GM12878 (cell line): ENCODE data around the gene RFT1. TPM values are rescaled to one million over a fixed set of nuclear protein-coding genes. Genes with fewer than 3 reads are reported as not detected.

Source experiments
- ATAC-seq: fragments of 200-7000 bp; cut with Tn5 transposase; 3 replicates; pipeline ENCODE4 v1.9.1; 2020; ENCODE audit warnings: mild to moderate bottlenecking, moderate library complexity
- BruUV-seq: library from RNA; stranded (reverse); fragments of 400-500 nt; replicated peaks from 2 replicates; lab custom pipeline; 2021; lab: Mats Ljungman, UMichigan
- CTCF ChIA-PET: fragments of 300-600 bp; sonication (Branson Sonifier 250); formaldehyde crosslinking; extraction: SDS; loops from one replicate; lab custom pipeline; 2021; ENCODE audit warnings: inconsistent platforms; lab: Yijun Ruan, JAX
- POLR2A ChIA-PET: fragments of 350-600 bp; formaldehyde crosslinking; extraction: SDS; loops from one replicate; lab custom pipeline; 2021; ENCODE audit warnings: inconsistent platforms; lab: Charles Lee
- RAD21 ChIA-PET: fragments of 300-600 bp; sonication (Branson Sonifier 250); formaldehyde crosslinking; loops from one replicate; lab custom pipeline; 2023; ENCODE audit warnings: antibody characterized with exemption; ENCODE audit not compliant: unreplicated experiment; lab: Charles Lee
- SMC1A ChIA-PET: fragments of 300-600 bp; sonication (Branson Sonifier 250); formaldehyde crosslinking; loops from one replicate; lab custom pipeline; 2023; ENCODE audit not compliant: unreplicated experiment, uncharacterized antibody; lab: Charles Lee
- DNase-seq: peaks from one replicate; pipeline ENCODE4 v3.0.0-alpha.2; 2011; ENCODE audit warnings: low read depth, low spot score
- FAIRE-seq: peaks from 3 replicates; lab custom pipeline; 2011; peaks lifted over from hg19 to GRCh38; lab: Jason Lieb, UNC
- H2AFZ ChIP-seq: 2 replicates; pipeline ENCODE4 v1.6.0; 2011; ENCODE audit warnings: low read depth, low read length, control low read depth; ENCODE audit not compliant: control insufficient read depth
- H3K27ac ChIP-seq: 2 replicates; pipeline ENCODE4 v1.5.1; 2011; ENCODE audit warnings: control low read depth; ENCODE audit not compliant: control insufficient read depth, insufficient read depth
- H3K27me3 ChIP-seq, 2 experiments: replicated peaks in 1 of 2; 2 replicates each; pipeline versions ENCODE4 v1.6.0 to v1.6.1; 2011; ENCODE audit warnings: low read length in 1 of 2; ENCODE audit not compliant: control insufficient read depth in 2 of 2, insufficient read depth in 2 of 2
- H3K36me3 ChIP-seq, 2 experiments: 2 replicates each; pipeline ENCODE4 v1.5.1; 2011; ENCODE audit warnings: low read length in 1 of 2; ENCODE audit not compliant: control insufficient read depth in 2 of 2, insufficient read depth in 2 of 2
- H3K4me1 ChIP-seq: 2 replicates; pipeline ENCODE4 v1.6.1; 2011; ENCODE audit warnings: mild to moderate bottlenecking, low read length, moderate library complexity, mixed read lengths; ENCODE audit not compliant: control insufficient read depth, insufficient read depth
- H3K4me2 ChIP-seq: 2 replicates; pipeline ENCODE4 v1.6.0; 2011; ENCODE audit warnings: control low read depth; ENCODE audit not compliant: control insufficient read depth, insufficient read depth
- H3K4me3 ChIP-seq: fragments of 200-600 bp; sonication (generic); 2 replicates; pipeline ENCODE4 v1.5.1; 2016
- H3K79me2 ChIP-seq: 2 replicates; pipeline ENCODE4 v1.6.0; 2011; ENCODE audit warnings: low read length; ENCODE audit not compliant: control insufficient read depth, insufficient read depth
- H3K9ac ChIP-seq: 2 replicates; pipeline ENCODE4 v1.8.0; 2011; ENCODE audit warnings: low read length, control low read depth, mixed read lengths; ENCODE audit not compliant: control insufficient read depth, insufficient read depth
- H3K9me3 ChIP-seq: replicated peaks from 3 replicates; pipeline ENCODE4 v1.5.1; 2011; ENCODE audit warnings: mild to moderate bottlenecking, low read length; ENCODE audit not compliant: control insufficient read depth, insufficient read depth
- H4K20me1 ChIP-seq: 2 replicates; pipeline ENCODE4 v1.6.0; 2011; ENCODE audit not compliant: control insufficient read depth, insufficient read depth
- BHLHE40 ChIP-seq, 2 experiments: fragments of 450-650 bp in 1 of 2; IDR thresholded peaks; 2 replicates each; pipeline ENCODE4 v1.6.1; 2011 to 2017; ENCODE audit warnings: low read depth in 2 of 2, borderline replicate concordance in 1 of 2, improper control_type of control experiment in 1 of 2, low read length in 1 of 2, mild to moderate bottlenecking in 1 of 2
- MEF2B ChIP-seq: fragments of 450-650 bp; IDR thresholded peaks from 2 replicates; pipeline ENCODE4 v1.6.1; 2018; ENCODE audit warnings: mild to moderate bottlenecking, moderate library complexity; ENCODE audit not compliant: partially characterized antibody, poor library complexity, severe bottlenecking
- RAD51 ChIP-seq: fragments of 450-650 bp; IDR thresholded peaks from 2 replicates; pipeline ENCODE4 v1.6.1; 2016; ENCODE audit warnings: moderate library complexity, mild to moderate bottlenecking, inconsistent platforms
- SREBF2 ChIP-seq: IDR thresholded peaks from 2 replicates; pipeline ENCODE4 v1.6.1; 2012; ENCODE audit warnings: mild to moderate bottlenecking, low read length
- ZNF24 ChIP-seq: fragments of 450-650 bp; IDR thresholded peaks from 2 replicates; pipeline ENCODE4 v1.6.1; 2017; ENCODE audit warnings: antibody characterized with exemption, mild to moderate bottlenecking
- ZSCAN29 ChIP-seq: fragments of 450-650 bp; IDR thresholded peaks from 2 replicates; pipeline ENCODE4 v1.6.1; 2017; ENCODE audit warnings: mild to moderate bottlenecking, moderate library complexity
- ZZZ3 ChIP-seq: IDR thresholded peaks from 2 replicates; pipeline ENCODE4 v1.6.1; 2011; ENCODE audit warnings: low read depth; ENCODE audit not compliant: control insufficient read depth, insufficient read length
- WGBS: methylation state at CpG from one replicate; pipeline ENCODE4 v1.1.6; 2016; ENCODE audit warnings: low lambda C conversion rate; ENCODE audit not compliant: insufficient replicate concordance, insufficient coverage; ENCODE audit errors: missing lambda C conversion rate; 5-methylcytosine and 5-hydroxymethylcytosine counted together
- in situ Hi-C: fragments of 300-500 bp; cut with MboI; formaldehyde crosslinking; loops from 9 replicates; pipeline ENCODE4 v1.14.3; 2018; ENCODE audit warnings: mixed read lengths
- intact Hi-C: fragments of 100-400 bp; cut with micrococcal nuclease; formaldehyde crosslinking; loops from one replicate; pipeline ENCODE4 v1.14.2; 2022; ENCODE audit not compliant: unreplicated experiment
- polyA plus RNA-seq, 11 experiments: library from polyadenylated mRNA; depleted of rRNA in 4 of 11; unstranded in 6 of 11; stranded (reverse) in 5 of 11; fragments of >200 nt; fragmentation: Nextera tagmentation in 4 of 11; fragmentation: Illumina TruSeq in 1 of 11; extraction: Ambion mirVana in 4 of 11; extraction: Trizol in 1 of 11; gene quantifications; 1 replicate in 1 of 11; 2 replicates in 10 of 11; pipeline versions ENCODE4 v1.2.1 to v1.2.3, GENCODE V29; 2011 to 2016; ENCODE audit warnings: inconsistent platforms in 2 of 11, missing spikeins in 2 of 11, low read depth in 1 of 11
- total RNA-seq, 4 experiments: library from RNA; depleted of rRNA in 3 of 4; stranded (reverse); fragments of >200 nt in 3 of 4; fragmentation: Illumina TruSeq in 1 of 4; extraction: Trizol in 1 of 4; gene quantifications; 2 replicates each; pipeline versions ENCODE4 v1.2.1 to v1.2.3, GENCODE V29; 2013 to 2021
- TF ChIP-seq, protein P1 (sequence below): IDR thresholded peaks from 2 replicates; pipeline ENCODE4 v1.6.1; 2011; ENCODE audit warnings: borderline replicate concordance, low read depth, mild to moderate bottlenecking, moderate library complexity, low read length; ENCODE audit not compliant: insufficient read depth, poor library complexity, severe bottlenecking

The RFT1 gene
- total and polyA plus RNA-seq, 10 of the 15 experiments (the other 5 are each of a cell fraction or from before 2014, with no cell fraction given) = 16.6 to 75.1 (median 34.5) TPM

DNA sequence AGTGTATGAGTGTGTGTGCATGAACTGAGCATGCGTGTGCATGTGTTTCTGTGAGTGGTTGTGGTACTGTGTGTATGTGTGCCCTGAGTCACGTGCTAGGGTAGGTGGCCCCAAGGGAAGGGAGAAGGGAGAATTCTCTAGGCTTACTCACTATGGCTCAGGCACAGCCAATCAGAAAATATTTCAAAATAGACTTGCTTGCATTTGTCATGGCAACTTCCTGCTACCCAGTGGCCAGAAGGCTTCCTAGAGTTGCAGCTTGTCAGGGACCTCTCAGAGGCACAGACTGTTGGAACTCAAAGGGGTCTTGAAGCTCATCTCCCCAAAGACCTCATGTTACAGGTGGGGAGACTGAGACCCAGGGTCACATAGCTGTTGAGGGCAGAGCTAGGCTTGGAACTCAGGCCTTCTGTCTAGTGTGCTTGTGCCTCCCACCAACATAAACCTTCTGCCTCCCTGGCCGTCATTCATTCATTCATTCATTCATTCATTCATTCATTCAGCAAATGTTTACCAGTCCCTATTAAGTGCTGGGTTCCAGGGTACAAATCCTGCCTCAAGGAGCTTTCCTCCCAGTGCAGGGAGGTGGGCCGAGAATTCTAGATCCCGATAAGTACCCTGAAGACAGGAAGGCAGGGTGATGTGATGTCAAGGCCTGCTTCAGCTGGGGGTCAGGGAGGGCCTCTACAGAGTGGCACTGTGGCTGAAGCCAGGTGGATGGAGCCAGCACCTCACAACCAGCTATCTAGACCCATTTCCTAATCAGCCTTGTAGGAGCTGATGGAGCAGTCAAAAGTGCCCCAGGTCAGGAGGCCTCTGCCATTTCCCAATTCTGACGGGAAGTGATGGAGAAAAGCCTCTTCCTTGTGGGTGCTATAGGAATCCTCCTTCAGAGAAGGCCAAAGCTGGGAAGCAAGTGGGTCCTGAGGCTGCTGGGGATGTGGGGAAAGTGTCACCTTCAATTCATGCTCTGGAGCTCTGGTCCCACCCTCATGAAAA lies 10.9 kb upstream of the RFT1 start:
- H3K4me1 ChIP-seq = peaks cover 13% of the 10 kb centered on the region
- in situ Hi-C loops (no loop called here), intact Hi-C loops (no loop called here)
- CTCF ChIA-PET = interaction anchor here (1.0 to 6.6 kb wide), 8 partner anchors 9 to 55 kb away, joined by 3 to 63 read pairs (median 6); partner anchors contain the start of gene PRKCD
- SMC1A ChIA-PET = interaction anchor here (0.6 to 8.6 kb wide), 9 partner anchors 7 to 58 kb away, joined by 3 to 65 read pairs (median 3); no protein-coding TSS in a partner anchor
- ATAC-seq (peak; percentile 43), FAIRE-seq (no peak), DNase-seq (no peak)
- H3K79me2 ChIP-seq = no peaks in the 10 kb centered on the region
- H3K27ac ChIP-seq = no peak overlapping the region
- H3K4me3 ChIP-seq = no peak overlapping the region
- no TSS peak for BruUV-seq
- H3K4me2 ChIP-seq = no peak overlapping the region
- H3K36me3 ChIP-seq = no peaks in the 10 kb centered on the region
- POLR2A ChIA-PET = interaction anchor here (0.7 to 3.2 kb wide), 6 partner anchors 9 to 55 kb away, joined by 3 to 10 read pairs (median 6); partner anchors contain the start of gene PRKCD
- RAD21 ChIA-PET = interaction anchor here (0.6 to 1.8 kb wide), 7 partner anchors 18 to 52 kb away, joined by 3 to 6 read pairs (median 3); no protein-coding TSS in a partner anchor
- H3K9me3 ChIP-seq = no peaks in the 10 kb centered on the region
- H2AFZ ChIP-seq = no peak overlapping the region
- no peaks in the 10 kb centered on the region for H4K20me1 ChIP-seq
- 53% methylated on average over 6 of the region's 6 CpGs for WGBS
- H3K27me3 ChIP-seq = no peaks in the 10 kb centered on the region
- no peak overlapping the region for H3K9ac ChIP-seq
- peak; percentile 71 to 85 for TF ChIP-seq BHLHE40 (IDR thresholded peaks at IDR 0.05; ENCODE audit: borderline replicate concordance in 1 of 2, low read depth in 2 of 2, low read length in 1 of 2)
- TF ChIP-seq RAD51 = peak; percentile 74; the same call in 1 of the 2 replicates
- TF ChIP-seq ZNF24 = peak; percentile 97
- TF ChIP-seq ZSCAN29 = no peak
- no peak for TF ChIP-seq ZZZ3
- TF ChIP-seq, protein P1, sequence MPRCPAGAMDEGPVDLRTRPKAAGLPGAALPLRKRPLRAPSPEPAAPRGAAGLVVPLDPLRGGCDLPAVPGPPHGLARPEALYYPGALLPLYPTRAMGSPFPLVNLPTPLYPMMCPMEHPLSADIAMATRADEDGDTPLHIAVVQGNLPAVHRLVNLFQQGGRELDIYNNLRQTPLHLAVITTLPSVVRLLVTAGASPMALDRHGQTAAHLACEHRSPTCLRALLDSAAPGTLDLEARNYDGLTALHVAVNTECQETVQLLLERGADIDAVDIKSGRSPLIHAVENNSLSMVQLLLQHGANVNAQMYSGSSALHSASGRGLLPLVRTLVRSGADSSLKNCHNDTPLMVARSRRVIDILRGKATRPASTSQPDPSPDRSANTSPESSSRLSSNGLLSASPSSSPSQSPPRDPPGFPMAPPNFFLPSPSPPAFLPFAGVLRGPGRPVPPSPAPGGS = peak; percentile 85
- TF ChIP-seq SREBF2 = no peak
- TF ChIP-seq MEF2B = peak; percentile 77
